GM19240 (cell line): ENCODE measurements around the gene ZNF525.
A peak's percentile ranks its signal among the peaks of the same experiment; 100 is the strongest.
"Not testable (repeated sequence)": the region's sequence is repeated elsewhere in the genome, so short reads cannot be mapped to it uniquely, and the experiment has no call there.

Source experiments
- DNase-seq: peaks from one replicate; pipeline ENCODE4 v3.0.0; 2011; ENCODE audit warnings: low spot score; ENCODE audit not compliant: insufficient read length

ZNF525 gene

DNA sequence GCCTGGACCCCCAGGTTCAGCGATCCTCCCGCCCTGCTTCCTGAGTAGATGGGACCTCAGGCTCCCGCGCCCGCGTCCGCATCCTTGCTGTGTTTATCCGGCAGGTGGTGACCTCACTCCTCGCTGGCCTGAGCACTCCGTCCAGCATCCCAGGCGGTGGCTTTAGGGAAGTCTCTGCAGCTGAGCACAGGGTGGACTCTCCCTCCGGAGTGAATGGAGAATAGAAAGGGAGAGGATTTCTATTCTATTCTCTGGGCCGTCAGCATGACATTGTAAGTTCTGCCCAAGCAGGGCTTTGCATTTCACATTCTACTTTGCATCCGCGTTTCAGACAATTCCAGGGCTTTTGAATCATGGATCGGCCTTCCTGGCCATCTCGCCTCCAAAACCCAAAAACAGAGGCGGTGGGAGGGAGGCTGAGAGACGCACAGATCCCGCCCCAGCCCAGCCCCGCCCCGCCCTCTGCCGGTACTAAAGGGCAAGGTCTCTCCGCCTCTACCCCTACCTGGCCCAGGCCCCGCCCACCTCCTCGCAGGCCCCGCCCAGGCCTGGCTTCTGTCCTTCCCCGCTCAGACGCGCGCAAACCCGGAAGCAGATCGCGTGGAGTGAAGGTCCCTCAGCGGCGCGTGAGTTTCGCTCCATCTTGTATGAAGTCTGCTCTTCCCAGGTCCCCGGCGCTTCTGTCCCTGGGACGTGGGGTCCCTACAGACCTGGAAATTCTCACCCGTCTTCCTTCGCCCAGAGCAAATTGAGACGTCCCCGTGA lies at the start of gene ZNF525:
Gene ZNF525 (plus strand): TSS at position 572 of the 765 bp plus-strand sequence. CDS start 6,577 bp downstream, outside the sequence.
- peak; percentile 87 for DNase-seq

DNA sequence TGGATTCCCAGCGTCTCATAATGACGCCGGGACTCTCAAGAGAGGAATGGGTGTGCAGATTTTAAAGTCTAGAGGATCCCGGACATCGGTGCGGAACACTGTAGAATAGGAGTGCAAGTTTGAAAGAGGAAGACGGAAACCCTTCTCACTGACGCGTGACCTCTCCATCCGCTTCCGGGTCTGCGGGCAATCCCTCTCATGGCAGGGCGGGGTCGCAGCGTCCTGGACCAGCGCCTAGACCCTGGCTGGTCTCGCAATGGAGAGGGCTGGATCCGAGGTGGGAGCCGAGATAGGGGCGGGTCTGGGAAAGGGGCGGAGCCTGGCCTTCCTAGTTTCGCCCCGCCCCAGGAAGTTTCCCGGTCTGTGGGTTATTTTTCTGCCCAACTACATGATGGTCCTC lies 36.5 kb upstream of the ZNF525 start:
- no peak for DNase-seq

DNA sequence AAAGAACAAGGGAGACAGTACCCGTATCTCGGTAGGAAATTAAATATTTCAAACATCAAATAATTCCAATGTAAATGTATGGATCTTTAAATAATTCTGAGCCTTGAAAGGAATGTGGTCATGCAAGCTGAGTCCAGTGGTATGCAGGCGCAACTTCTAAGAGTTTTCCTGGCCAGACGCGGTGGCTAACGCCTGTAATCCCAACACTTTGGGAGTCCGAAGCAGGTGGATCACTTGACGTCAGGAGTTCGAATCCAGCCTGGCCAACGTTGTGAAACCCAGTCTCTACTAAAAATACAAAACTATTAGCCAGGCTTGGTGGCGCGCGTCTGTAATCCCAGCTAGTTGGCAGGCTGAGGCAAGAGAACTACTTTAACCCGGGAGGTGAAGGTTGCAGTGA lies 33.0 kb upstream of the ZNF525 start:
- DNase-seq = no peak

DNA sequence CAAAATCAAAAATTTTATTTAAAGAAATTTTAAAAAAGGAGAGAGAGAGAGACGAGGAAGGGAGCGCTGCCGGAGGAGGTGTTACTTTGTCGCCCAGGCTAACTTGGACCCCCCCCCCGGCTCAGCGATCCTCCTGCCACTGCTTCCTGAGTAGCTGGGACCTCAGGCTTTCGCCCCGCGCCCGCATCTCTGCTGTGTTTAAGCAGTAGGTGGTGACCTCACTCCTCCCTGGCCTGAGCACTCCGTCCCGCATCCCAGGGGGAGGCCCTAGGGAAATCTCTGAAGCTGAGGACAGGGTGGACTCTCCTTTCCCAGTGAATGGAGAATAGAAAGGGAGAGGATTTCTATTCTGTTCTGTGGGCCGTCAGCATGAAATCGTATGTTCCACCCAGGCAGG lies 32.4 kb upstream of the ZNF525 start:
- DNase-seq = no peak

DNA sequence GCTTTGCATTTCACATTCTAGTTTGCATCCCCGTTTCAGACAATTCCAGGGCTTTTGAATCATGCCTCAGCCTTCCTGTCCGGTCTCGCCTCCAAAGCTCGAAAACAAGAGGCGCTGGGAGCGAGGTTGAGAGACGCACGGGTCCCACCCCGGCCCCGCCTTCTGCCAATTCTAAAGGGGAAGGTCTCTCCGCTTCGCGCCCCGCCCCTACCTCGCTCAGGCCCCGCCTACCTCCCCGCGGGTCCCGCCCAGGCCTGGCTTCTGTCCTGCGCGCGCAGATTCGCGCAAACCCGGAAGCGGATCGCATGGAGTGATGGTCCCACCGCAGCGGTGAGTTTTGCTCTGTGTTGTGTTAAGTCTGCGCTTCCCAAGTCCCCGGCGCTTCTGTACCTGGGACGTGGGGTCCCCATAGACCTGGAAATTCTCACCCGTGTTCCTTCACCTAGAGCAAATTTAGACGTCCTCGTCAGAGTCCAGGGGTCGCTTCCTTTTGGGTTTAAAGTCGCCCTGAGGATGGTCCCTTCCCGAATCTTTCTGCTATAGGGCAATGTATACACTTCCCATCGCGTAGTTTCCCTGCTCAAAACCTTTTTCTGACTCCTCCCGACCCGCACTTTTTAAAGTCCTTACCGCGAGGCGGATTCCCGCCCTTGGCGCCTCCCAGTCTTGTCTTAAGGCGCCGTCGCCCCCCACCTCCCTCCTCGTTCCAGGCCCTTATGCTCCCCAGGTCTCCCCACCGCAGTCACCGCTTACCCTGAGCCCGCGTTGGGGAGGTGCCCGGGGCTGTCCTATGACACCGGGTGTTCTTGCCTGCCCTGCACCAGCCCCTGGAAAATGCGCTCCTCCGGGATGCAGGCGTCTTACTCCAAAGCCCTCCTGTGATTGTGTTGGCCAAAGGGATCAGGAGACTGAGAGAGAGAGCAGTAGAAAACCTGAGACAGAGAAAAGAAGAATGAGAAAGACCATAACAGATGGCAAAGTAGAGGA lies 31.7 kb upstream of the ZNF525 start, which contains the start of gene ZNF845:
Gene ZNF845 (plus strand): TSS at position 287 of the 987 bp plus-strand sequence. CDS start 7,559 bp downstream, outside the sequence.
- DNase-seq = peak; percentile 56

DNA sequence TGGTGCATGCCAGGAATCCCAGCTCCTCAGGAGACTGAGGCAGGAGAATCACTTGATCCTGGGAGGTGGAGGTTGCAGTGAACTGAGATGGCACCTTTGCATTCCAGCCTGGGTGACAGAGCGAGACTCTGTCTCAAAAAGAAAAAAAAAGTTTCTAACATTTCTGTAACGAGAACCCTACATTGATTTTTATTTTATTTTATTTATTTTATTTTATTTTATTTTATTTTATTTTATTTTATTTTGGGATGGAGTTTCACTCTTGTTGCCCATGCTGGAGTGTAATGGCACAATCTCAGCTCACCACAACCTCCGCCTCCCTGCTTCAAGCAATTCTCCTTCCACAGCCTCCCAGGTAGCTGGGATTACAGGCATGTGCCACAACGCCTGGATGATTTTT lies 21.1 kb upstream of the ZNF525 start:
- not testable (repeated sequence) for DNase-seq

DNA sequence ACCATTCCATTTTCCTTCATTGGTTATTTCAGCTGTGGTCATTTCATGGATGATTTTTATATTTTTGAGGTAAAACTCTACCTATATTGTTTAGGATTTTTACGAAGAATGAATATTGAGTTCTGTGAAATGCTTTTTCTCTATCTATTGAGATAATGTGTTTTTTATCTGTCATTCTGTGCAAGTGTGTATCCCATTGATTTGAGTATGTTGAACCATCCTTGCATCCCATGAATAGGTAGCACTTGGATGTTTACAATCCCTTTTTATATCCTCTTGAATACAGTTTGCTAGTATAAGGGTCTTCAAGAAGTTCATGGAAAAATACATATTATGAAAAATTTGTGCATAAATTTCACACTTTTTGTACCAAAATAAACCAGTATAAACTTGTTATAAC lies 9.8 kb upstream of the ZNF525 start:
- no peak for DNase-seq

DNA sequence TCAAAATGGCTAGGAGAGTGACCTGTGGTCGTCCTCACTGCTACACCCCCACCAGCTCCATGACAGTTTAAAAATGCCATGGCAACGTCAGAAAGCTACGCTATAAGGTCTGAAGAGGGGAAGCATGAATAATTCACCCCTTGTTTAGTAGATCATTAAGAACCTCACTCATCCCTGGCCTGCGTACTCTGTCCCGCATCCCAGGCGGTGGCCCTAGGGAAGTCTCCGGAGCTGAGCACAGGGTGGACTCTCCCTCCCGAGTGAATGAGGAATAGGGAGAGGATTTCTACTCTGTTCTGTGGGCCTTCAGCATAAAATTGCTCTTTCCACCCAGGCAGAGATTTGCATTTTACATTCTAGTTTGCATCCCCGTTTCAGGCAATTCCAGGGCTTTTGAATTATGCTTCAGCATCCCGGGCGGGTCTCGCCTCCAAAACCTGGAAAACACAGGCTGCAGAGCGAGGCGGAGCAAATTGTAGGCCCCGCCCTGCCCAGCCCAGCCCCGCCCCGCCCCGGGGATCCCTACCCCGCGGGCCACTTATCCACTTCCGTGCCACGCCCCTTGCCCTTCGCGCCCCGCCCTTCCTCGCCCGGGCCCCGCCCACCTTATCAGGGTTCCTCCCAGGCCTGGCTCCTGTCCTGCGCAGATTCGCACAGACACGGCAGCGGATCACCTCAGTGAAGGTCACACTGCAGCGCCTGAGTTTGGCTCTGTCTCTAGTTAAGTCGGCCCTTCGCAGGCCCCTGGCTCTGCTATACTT lies 7.5 kb upstream of the ZNF525 start:
- no peak for DNase-seq

DNA sequence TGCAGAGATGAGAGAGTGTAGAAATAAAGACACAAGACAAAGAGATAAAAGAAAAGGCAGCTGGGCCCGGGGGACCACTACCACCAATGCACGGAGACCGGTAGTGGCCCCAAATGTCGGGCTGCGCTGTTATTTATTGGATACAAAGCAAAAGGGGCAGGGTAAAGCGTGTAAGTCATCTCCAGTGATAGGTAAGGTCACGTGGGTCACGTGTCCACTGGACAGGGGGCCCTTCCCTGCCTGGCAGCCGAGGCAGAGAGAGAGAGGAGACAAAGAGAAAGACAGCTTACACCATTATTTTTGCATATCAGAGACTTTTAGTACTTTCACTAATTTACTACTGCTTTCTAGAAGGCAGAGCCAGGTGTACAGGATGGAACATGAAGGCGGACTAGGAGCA lies 5.4 kb upstream of the ZNF525 start:
- DNase-seq = not testable (repeated sequence)

DNA sequence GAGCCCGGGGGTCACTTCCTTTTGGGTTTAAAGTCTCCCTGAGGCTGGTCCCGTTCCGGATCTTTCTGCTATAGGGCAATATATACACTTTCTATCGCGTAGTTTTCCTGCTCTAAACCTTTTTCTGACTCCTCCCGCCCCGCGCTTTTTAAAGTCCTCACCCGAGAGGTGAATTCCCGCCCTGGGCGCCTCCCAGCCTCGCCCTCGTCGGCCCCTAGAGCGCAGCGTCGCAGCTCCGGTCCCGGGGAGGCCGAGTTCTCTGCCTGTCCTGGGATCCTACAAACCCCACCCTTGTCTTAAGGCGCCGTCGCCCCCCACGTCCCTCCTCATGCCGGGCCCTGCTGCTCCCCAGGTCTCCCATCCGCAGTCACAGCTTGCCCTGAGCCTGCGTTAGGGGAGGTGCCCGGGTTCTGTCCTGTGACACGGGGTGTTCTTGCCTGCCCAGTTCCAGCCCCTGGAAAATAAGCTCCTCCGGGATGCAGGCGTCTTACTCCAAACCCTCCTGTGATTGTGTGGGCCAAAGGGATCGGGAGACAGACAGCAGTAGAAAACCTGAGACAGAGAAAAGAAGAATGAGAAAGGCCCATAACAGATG lies 491 bp downstream of the ZNF525 start:
- DNase-seq = no peak

DNA sequence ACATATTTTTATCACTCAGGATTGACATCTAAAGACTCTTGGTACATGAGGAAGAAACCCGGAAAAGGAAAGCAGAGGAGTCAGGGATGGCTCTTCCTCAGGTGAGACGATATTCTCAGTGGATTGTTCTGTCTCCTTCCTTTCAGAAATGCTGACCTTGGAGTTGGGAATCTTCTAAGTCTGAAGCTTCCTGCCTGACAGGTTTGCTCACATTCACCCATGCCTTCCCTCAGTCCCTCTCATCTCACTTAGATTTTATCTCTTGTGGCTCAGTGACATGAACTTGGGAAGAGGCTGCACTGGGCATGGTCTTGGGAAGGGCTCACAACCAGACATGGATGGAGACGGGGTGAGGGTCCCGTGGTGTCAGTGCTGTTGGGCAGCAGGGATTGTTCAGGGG lies 6.7 kb downstream of the ZNF525 start:
- DNase-seq = no peak

DNA sequence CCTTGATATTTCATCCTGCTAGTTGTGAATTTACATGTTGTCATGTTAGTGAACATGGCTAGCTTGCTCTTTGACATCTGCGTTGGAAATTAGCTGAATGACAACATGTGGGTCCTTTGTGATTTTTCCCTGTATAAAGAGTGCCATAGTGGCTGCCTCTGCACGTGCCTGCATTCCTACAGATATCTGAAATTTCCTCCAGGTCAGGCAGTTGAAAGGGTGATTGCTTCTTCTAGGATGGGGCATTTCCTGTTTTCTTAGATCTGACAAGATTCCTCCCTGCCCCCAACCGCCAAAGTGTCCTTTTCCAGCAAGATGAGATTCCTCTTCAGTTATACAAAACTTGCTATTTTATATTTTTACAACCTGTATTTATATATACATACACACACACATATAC lies 8.8 kb downstream of the ZNF525 start:
- no peak for DNase-seq

DNA sequence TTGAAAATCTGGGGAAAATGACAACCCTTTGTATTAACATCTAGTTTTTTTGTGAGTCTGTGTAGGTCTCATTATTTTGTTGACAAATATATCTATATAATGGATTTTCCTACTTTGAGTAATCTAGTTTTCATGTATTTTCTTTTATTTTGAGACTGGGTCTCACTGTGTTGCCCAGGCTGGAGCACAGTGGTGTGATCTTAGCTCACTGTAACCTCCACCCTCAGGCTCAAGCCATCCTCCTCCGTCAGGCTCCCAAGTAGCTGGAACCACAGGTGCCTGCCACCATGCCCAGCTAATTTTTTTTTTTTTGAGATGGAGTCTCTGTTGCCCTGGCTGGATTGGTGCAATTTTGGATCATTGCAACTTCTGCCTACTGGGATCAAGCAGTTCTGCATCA lies 9.2 kb downstream of the ZNF525 start:
- no peak for DNase-seq

DNA sequence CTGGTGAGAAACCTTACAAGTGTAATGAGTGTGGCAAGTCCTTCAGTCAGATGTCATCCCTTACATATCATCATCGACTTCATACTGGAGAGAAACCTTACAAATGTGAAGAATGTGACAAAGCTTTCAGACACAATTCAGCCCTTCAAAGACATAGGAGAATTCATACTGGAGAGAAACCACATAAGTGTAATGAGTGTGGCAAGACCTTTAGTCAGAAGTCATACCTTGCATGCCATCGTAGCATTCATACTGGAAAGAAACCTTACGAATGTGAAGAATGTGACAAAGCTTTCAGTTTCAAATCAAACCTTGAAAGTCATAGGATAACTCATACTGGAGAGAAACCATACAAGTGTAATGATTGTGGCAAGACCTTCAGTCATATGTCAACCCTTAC lies 15.9 kb downstream of the ZNF525 start:
- no peak for DNase-seq

DNA sequence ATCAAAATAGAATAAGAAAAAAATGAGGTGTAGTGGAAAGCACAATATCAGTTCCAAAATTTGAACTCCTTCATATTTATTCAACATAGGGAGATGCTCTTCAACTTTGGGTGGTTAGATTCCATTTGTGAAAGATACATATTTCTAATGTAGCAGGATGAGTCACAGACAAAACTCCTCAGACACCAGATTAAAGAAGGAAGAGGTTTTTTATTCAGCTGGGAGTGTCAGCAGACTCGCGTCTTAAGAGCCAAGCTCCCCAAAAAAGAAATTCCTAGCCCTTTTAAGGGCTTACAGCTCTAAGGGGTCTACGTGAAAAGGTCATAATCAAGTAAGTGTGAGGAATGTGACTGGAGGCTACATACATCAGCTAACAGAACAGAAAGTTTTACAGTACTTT lies 22.7 kb downstream of the ZNF525 start:
- no peak for DNase-seq

DNA sequence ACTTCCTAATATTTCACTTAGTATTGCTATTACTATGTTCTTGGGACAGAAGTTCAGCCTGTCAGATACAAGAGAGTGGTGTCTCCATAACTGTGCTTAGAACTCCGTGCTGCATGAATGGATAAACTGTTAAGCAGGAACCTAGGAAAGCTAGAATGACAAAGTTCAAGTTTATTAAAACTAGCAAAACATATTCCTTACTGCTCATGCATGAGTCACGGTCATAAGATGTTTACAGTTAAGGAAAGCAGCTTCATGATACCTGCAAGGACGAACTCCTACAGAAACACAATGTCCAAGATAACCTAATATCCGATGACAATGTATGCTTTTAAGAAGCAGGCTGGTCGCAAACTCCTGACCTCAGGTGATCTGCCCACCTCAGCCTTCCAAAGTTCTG lies 23.4 kb downstream of the ZNF525 start:
- DNase-seq = no peak

DNA sequence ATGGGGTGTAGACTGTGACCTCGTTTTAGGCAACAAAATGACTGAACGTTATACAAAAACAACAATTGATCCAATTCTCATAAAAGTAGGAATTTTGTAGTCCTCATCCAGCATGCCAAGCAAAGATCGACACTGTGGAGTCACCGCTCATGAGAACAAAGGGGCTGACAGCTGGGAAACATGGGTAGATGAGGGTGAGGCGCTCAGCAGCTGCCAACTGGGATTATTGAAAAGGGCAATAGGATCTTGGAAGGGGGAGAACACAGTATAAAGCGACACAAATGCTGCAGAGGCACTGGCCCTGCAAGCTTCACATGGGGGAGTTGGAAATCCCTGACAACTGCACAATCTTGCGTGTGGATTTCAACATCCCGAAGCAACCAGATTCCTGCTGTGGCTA lies 24.1 kb downstream of the ZNF525 start:
- DNase-seq = no peak

DNA sequence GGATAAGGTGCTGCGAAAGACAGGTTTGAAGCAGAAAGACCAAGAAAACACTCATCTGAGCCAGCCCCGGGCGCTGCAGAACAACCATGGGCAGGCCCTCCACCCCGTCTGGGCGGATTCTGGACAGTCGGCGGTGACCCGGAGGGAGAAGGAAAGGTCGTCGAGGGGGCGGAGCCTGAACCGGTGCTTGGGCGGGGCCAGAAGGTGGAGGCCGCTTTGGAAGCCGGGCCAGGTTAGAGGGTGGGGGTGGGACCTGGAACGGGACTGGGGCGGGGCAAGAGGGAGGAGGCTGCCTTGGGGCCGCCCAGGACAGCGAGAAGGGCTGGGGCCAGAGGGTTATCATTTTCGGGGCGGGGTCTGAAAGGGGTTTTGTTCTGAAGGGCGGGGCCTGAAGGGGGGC lies 24.5 kb downstream of the ZNF525 start:
- no peak for DNase-seq

DNA sequence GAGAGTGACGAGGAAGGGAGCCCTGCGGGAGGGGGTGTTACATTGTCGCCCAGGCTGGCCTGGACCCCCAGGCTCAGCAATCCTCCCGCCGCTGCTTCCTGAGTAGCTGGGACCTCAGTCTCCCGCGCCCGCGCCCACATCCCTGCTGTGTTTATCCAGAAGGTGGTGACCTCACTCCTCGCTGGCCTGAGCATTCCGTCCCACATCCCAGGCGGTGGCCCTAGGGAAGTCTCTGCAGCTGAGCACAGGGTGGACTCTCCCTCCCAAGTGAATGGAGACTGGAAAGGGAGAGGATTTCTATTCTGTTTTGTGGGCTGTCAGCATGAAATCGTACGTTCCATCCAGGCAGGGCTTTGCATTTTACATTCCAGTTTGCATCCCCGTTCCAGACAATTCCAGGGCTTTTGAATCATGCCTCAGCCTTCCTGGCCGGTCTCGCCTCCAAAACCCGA lies 29.0 kb downstream of the ZNF525 start:
- no peak for DNase-seq

DNA sequence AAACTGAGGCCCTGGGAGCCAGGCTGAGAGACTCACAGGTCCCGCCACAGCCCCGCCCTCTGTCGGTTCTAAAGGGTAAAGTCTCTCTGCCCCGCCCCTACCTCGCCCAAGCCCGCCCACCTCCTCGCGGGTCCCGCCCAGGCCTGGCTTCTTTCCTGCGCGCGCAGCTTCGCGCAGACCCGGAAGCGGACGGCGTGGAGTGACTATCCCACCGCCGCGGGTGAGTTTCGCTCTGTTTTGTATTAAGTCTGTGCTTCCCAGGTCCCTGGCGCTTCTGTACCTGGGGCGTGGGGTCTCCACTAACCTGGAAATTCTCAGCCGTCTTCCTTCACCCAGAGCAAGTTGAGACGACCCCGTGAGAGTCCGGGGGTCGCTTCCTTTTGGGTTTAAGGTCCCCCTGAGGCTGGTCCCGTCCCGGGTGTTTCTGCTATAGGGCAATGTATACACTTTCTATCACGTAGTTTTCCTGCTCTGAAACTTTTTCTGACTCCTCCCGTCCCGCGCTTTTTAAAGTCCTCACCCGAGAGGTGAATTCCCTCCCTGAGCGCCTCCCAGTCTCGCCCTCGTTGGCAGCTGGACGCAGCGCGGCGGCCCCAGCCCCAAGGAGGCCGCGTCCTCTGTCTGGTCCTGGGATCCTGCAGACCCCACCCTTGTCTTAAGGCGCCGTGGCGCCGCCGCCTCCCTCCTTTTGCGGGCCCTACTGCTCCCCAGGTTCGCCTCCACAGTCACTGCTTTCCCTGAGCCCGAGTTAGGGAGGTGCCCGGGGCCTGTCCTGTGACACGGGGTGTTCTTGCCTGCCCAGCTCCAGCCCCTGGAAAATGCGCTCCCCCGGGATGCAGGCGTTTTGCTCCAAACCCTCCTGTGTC lies 29.7 kb downstream of the ZNF525 start, which contains the start of gene ZNF765:
Gene ZNF765 (plus strand): TSS at position 176 of the 866 bp plus-strand sequence. CDS start 2,867 bp downstream, outside the sequence.
- peak; percentile 78 for DNase-seq
